CD4-positive, alpha-beta T cell treated with Interleukin-17A for 1 hour (primary cell): Measurements from ENCODE around the gene KRT73.

ENCODE experiments used
- DNase-seq: peaks from one replicate; pipeline ENCODE4 v3.0.0-alpha.2; 2020

Gene KRT73

GRCh38 chr12:52561880-52562449 is 56.4 kb downstream of the KRT73 start:
- no peak for DNase-seq

- DNase-seq, result peak; percentile 13
These were observed 58.4 kb downstream of the KRT73 start for GRCh38 chr12:52559979-52560378.

- no peak for DNase-seq
These were observed 59.4 kb downstream of the KRT73 start for GRCh38 chr12:52558781-52559445.
